ENCODE measurements around the gene TSPAN3. TPM values are rescaled to one million over a fixed set of nuclear protein-coding genes. Genes with fewer than 3 reads are reported as not detected.

The TSPAN3 gene
- total RNA-seq (2022; extraction: Qiagen RNA extraction) = 366 to 474 TPM (median 430 TPM) in 5 replicates

GRCh38 chr15:77070495-77071304 is at the start of gene TSPAN3:
Gene TSPAN3 (minus strand): TSS chr15:77071109. CDS start chr15:77070954, 155 bp downstream.

DNA sequence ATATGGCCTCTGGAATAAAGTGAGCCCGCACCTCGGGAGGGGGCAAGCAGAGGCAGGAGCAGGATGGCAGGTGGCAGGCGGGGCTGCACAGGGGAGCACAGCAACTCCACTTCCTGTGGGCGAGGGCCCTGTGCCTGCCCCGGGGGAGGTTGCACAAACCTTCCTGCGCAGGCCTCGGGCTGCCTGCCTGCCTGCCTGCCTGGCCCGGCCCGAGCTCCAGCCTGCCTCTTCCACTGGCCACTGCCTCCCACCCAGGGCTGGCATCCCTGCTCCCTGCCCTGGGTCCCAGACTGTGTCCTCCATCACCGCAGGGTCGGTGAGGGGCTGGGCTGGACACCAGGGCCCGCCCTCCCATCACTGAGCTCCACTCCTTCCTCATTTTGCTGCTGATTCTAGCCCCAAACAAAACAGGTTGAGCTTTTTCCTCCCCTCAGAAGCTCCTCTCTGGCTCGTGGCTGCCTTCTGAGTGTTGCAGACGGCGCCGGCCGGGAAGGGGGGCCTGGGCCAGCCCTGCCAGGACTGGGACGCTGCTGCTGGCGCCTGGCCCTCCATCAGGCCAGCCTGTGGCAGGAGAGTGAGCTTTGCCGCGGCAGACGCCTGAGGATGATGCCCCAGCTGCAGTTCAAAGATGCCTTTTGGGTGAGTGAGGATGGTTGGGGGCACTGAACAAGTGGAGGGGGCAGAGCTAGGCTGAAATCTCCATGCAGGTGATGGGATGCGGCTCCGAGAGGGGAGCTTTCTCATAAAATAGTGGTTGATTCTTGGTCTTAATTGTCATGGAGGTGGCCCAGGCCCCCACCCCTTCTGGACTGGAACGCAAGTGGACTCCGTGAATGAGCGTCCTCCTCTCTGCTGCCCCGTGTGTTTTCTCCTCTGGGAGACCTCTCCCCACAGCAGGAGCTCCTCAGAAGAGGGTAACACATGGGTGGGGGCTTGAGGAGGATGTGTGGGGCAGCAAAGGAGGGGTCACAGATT is 75.7 kb downstream of the TSPAN3 start, which contains the start of gene PSTPIP1:
PSTPIP1 (plus strand) TSS at position 156 of the 975 bp plus-strand sequence; CDS start at position 604, 448 bp downstream.

Other genes starting within 250 kb of the TSPAN3 start
- gene SCAPER, start 165.8 kb downstream of the TSPAN3 start, total RNA-seq (2022; extraction: Qiagen RNA extraction) = 2.4 to 4.4 TPM (median 3.6 TPM) in 5 replicates
- gene RCN2, start 139.4 kb downstream of the TSPAN3 start, total RNA-seq (2022; extraction: Qiagen RNA extraction) = 55.6 to 67.6 TPM (median 63.1 TPM) in 5 replicates
- gene PSTPIP1, start 76.0 kb downstream of the TSPAN3 start, total RNA-seq (2022; extraction: Qiagen RNA extraction) = not detected in 5 replicates

Data from A549 treated with Mapracorat at 1 μM for 4 hours (cell line).